Measurements from ENCODE around the gene OCA2.

Gene OCA2

DNA sequence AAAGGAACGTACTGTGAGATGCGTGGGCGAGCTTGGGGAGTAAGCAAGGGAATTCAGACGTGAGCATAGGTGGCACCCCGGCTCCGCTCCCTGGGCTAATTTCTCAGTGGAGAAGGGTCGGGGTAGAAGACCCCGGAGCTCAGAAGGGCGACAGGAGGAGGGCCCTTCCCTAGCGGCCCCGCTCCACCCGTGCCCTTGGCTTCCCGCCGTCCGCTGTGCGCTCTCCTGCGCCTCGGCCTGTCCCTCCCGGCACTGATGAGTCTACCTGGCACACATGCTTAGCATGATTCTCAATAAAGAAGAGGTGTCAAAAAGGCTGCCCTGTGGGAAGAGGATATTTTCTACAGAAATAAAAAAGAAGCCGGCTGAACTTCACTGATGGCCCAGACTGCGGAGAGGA lies 292.7 kb downstream of the OCA2 start:
- TF ChIP-seq, protein P1, sequence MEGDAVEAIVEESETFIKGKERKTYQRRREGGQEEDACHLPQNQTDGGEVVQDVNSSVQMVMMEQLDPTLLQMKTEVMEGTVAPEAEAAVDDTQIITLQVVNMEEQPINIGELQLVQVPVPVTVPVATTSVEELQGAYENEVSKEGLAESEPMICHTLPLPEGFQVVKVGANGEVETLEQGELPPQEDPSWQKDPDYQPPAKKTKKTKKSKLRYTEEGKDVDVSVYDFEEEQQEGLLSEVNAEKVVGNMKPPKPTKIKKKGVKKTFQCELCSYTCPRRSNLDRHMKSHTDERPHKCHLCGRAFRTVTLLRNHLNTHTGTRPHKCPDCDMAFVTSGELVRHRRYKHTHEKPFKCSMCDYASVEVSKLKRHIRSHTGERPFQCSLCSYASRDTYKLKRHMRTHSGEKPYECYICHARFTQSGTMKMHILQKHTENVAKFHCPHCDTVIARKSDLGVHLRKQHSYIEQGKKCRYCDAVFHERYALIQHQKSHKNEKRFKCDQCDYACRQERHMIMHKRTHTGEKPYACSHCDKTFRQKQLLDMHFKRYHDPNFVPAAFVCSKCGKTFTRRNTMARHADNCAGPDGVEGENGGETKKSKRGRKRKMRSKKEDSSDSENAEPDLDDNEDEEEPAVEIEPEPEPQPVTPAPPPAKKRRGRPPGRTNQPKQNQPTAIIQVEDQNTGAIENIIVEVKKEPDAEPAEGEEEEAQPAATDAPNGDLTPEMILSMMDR (IDR thresholded peaks at IDR 0.05; ENCODE audit: low read depth, low read length, missing control alignments) = no peak
- H3K4me3 ChIP-seq (ENCODE audit: low read depth, low read length) = no peak overlapping the region
- DNase-seq (ENCODE audit: low read depth) = no peak

DNA sequence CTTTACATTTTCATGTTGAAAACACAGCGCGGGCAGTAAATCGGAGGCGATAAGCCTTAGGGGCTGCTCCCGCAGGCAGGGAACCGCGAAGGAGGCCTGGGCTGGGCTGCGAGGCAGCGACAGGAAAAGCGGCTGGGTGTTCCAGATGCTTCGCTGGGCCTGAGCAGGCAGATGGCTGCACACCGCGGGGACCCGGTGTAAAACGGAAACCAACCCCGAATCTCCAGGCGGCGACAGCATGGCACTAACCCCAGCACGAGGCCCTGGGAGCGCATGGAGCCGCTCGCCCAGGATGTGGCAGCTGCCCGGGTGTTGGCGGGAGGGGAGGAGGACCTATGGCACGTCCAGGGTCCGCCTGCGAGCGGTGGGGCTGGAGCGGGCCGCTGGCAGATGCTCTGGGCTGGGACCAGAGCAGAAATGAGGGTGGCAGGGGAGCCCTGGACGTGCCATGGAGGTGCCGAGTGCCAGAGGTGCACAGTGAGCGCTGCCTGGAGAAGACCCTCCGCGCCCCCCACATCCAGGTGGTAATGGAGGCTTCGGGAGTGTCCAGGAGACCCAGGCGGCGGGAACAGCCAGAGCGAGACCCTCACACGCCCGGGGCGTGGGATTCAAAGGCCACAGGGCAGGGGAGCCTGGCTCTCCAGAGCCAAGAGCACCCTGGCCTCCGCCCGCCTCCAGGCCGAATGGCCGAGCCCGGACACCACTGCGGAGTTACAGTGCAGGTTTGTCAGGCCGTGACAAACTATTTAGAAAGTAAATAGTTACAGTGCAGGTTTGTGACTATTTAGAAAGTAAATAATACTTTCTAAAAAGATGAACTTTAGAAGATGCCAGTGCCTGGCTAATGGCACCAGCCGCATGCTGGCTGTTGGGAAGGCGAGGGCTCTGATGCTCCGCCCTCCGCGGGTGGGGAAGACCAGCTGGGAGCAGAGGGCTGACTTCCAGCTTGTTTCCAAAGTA lies 293.6 kb downstream of the OCA2 start:
- H3K4me3 ChIP-seq (ENCODE audit: low read depth, low read length) = no peak overlapping the region
- TF ChIP-seq, protein P1 (IDR thresholded peaks at IDR 0.05; ENCODE audit: low read depth, low read length, missing control alignments) = no peak
- DNase-seq (ENCODE audit: low read depth) = no peak

DNA sequence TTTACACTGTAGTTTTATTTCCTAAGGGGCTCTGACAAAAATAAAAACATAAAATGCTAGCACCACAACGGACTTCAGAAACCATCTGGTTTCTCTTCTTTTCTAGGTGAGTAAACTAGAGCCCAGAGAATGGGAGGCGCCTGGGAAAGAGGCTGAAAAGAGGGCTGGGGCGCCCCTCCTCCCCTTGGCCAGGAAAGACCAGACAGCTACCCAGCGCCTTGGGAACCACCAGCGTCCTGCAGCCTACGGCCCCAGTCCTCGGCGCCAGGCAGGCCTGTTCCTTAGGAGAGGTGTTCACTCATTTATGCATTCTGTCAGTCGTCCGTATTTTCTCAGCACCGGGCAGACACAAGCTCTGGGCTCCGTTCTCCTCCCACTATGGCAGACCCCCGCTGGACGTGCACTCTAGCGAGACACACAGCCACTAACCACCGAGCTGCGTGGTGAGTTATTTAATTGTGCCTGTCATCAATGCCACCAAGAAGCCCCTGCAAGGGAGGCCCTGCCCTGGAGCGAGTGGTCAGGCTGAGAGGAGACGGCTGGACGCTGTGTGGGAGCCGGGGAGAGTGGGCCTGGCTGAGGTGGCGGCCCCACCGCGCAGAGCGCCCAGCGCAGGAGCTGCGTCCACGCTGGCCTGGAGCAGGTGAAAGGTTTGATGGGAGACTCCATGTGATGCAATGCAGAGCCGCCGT lies 294.4 kb downstream of the OCA2 start:
- no peak overlapping the region for H3K4me3 ChIP-seq (ENCODE audit: low read depth, low read length)
- no peak for DNase-seq (ENCODE audit: low read depth)
- TF ChIP-seq, protein P1 (IDR thresholded peaks at IDR 0.05; ENCODE audit: low read depth, low read length, missing control alignments) = no peak

DNA sequence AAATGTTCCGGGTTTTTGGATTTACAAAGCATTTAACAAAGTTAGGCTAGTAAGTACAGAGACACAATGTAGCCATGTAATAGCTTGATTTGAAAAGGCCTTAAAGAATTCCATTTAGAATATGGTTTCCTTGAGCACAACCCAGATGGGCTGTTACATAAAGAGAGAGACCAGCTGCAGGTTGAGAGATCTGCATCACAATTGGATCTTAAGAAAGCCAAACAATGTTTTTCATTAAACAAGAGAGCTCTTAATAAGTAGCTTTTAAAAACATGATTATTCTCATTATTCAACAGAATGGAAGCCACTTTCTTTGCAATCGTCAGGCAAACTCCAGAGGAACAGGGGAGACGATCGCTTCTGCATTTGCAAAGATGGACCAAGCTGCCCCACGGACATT lies 300.3 kb downstream of the OCA2 start:
- H3K4me3 ChIP-seq (ENCODE audit: low read depth, low read length) = no peak overlapping the region
- DNase-seq (ENCODE audit: low read depth) = no peak
- TF ChIP-seq, protein P1 (IDR thresholded peaks at IDR 0.05; ENCODE audit: low read depth, low read length, missing control alignments) = no peak

DNA sequence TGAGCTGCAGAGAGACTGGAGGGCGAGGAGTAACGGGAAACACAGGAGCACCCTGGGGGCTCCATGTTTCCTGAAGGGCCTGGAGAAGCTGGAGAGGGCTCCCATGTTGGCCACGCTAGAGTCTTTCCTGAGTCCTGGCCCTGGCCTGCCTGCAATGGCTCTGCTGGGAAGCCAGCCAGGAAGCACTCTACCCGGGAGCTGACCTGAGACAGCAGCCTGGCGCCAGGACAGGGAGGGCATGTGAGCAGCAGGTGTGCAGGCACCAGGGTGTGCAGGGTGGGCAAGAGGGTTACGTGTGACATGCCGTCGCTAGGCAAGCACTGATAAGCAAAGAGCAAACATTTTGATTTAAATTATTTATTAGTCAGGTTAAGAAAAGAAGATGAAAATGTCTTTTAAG lies 301.4 kb downstream of the OCA2 start:
- no peak for DNase-seq (ENCODE audit: low read depth)
- TF ChIP-seq, protein P1 (IDR thresholded peaks at IDR 0.05; ENCODE audit: low read depth, low read length, missing control alignments) = no peak
- no peak overlapping the region for H3K4me3 ChIP-seq (ENCODE audit: low read depth, low read length)

DNA sequence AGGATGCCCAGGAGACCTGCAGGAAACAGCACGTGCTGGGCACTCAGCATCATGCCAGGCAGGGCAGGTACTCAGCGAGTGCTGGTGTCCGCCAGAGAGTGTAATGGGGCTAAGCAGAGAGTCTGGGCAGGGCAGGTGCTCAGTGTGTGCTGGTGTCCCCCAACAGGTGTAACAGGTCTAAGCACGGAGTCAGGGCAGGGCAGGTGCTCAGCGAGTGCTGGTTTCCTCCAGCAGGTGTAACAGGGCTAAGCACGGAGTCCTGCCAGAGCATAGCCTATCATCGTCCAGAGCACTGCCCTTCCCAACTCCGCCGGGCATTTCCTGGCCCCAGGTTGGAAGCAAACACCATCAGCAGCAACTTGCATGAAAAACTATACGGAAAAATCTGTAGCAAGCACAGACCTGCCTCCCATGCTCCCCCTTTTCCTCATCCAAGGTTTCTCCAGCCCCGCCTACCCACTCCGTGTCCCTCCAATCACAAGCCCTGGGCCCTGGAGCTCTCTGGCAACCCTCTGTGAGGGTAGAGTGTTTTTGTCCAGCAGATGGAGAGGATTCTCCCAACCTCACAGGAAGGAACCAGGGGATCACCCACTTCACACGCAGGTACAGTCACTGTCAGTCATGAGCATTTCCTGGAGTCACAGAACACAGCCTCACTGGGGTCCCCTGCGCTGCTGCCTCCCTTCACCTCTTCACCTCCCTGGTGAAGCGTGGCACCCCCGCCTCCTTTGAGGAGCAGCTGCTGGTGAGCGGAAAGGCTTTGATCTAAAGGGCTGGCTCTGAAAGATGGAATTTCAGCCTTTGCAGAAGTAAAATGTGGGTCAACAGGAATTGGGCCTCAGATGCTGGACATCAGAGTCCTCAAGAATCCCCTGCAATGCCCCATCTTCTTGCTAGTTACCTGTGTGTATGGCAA lies 302.5 kb downstream of the OCA2 start:
- DNase-seq (ENCODE audit: low read depth) = no peak
- no peak overlapping the region for H3K4me3 ChIP-seq (ENCODE audit: low read depth, low read length)
- TF ChIP-seq, protein P1 (IDR thresholded peaks at IDR 0.05; ENCODE audit: low read depth, low read length, missing control alignments) = no peak

All from GM12864 (cell line).